Common myeloid progenitor, CD34-positive (primary cell): ENCODE data around the gene MMP17.

Experiments used
- CTCF ChIA-PET: fragments of 350-600 bp; sonication (Branson Sonifier 250); formaldehyde crosslinking; loops from one replicate; lab custom pipeline; 2021; ENCODE audit warnings: antibody characterized with exemption; lab: Charles Lee
- POLR2A ChIA-PET: fragments of 350-600 bp; sonication (Branson Sonifier 250); formaldehyde crosslinking; loops from one replicate; lab custom pipeline; 2021; ENCODE audit warnings: antibody characterized with exemption; lab: Charles Lee
- DNase-seq, 3 donors: peaks; one replicate each; pipeline versions ENCODE4 v3.0.0 to v3.0.0-alpha.2; 2013
- H3K27ac ChIP-seq, 2 experiments: 1 replicate in 1 of 2; 2 replicates in 1 of 2; pipeline ENCODE4 v1.7.0; 2013; ENCODE audit warnings: inconsistent platforms in 2 of 2, low read length in 2 of 2, mild to moderate bottlenecking in 2 of 2, low read depth in 1 of 2, moderate library complexity in 1 of 2; ENCODE audit not compliant: severe bottlenecking in 2 of 2, insufficient read depth in 1 of 2, poor library complexity in 1 of 2
- H3K27me3 ChIP-seq, 5 experiments: replicated peaks in 2 of 5; 1 replicate in 3 of 5; 2 replicates in 2 of 5; pipeline versions ENCODE4 v1.6.1 to v1.7.0; 2013; ENCODE audit warnings: low read length in 4 of 5, mild to moderate bottlenecking in 2 of 5, moderate library complexity in 2 of 5, inconsistent platforms in 1 of 5; ENCODE audit not compliant: insufficient read depth in 5 of 5, control insufficient read depth in 4 of 5
- H3K36me3 ChIP-seq, 4 experiments: 1 replicate in 2 of 4; 2 replicates in 2 of 4; pipeline versions ENCODE4 v1.6.1 to v1.7.0; 2013; ENCODE audit warnings: low read length in 3 of 4, control low read depth in 1 of 4, mild to moderate bottlenecking in 1 of 4; ENCODE audit not compliant: control insufficient read depth in 4 of 4, insufficient read depth in 4 of 4
- H3K4me1 ChIP-seq, 4 experiments: 1 replicate in 3 of 4; 2 replicates in 1 of 4; pipeline versions ENCODE4 v1.6.1 to v1.7.1; 2013; ENCODE audit warnings: low read length in 3 of 4, mild to moderate bottlenecking in 3 of 4, control low read depth in 1 of 4, inconsistent platforms in 1 of 4, moderate library complexity in 1 of 4; ENCODE audit not compliant: control insufficient read depth in 4 of 4, insufficient read depth in 4 of 4; ENCODE audit errors: control extremely low read depth in 1 of 4
- H3K4me3 ChIP-seq, 7 experiments: 1 replicate in 4 of 7; 2 replicates in 3 of 7; pipeline versions ENCODE4 v1.5.1 to v1.7.0; 2013; ENCODE audit warnings: mild to moderate bottlenecking in 7 of 7, low read length in 6 of 7, moderate library complexity in 6 of 7, inconsistent platforms in 2 of 7, low read depth in 2 of 7, control low read depth in 1 of 7; ENCODE audit not compliant: insufficient read depth in 4 of 7, control insufficient read depth in 1 of 7; ENCODE audit errors: extremely low read depth in 1 of 7
- H3K9me3 ChIP-seq, 5 experiments: 1 replicate in 4 of 5; 2 replicates in 1 of 5; pipeline versions ENCODE4 v1.6.1 to v1.7.1; 2013; ENCODE audit warnings: low read length in 4 of 5, mild to moderate bottlenecking in 2 of 5, inconsistent platforms in 1 of 5, low read depth in 1 of 5, moderate library complexity in 1 of 5; ENCODE audit not compliant: control insufficient read depth in 4 of 5, insufficient read depth in 2 of 5; ENCODE audit errors: control extremely low read depth in 1 of 5
- WGBS: methylation state at CpG from one replicate; pipeline ENCODE4 v1.1.5; 2013; ENCODE audit not compliant: insufficient coverage; 5-methylcytosine and 5-hydroxymethylcytosine counted together

The MMP17 gene

DNA sequence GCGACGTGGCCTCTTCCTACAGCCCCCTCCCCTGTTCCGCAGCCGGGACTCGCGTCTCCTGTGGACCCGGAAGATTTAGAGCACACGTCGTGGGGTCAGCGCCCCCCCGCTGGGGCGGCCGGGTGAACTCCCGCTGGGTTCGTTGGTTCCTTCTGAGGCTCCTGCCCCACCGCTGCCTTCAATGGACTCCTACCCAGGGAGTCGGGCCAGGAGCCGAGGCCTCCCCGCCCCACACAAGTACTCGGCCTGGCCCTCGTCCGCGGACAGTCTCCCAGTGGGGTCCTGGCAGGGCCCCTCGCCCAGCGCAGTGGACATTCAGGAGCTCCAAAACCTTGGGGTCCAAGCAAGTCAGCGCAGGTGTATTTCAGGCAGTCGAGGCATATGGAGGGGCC, 1.2 kb downstream of the MMP17 start:
- DNase-seq, result peak in 1 of 3 donors; percentile 43
- ChIA-PET POLR2A (interaction anchor here (0.6 kb wide), 1 partner anchor 25 kb away, joined by 7 read pairs; no protein-coding TSS in a partner anchor), CTCF (interaction anchor here (1.1 to 2.3 kb wide), 3 partner anchors 54 to 723 kb away, joined by 5 to 8 read pairs (median 5); no protein-coding TSS in a partner anchor)
- H3K4me3 ChIP-seq, result peak overlapping the region; percentile 11 to 73 (median 62)
- no peaks in the 10 kb centered on the region for H3K36me3 ChIP-seq
- no peaks in the 10 kb centered on the region for H3K9me3 ChIP-seq
- H3K27ac ChIP-seq, result no peak overlapping the region
- peaks cover 0 to 78% (median 15%) of the 10 kb centered on the region in 5 experiments for H3K27me3 ChIP-seq
- 7% methylated on average over 12 of the region's 27 CpGs for WGBS
- H3K4me1 ChIP-seq, result peaks cover 0 to 35% (median 31%) of the 10 kb centered on the region in 4 experiments

DNA sequence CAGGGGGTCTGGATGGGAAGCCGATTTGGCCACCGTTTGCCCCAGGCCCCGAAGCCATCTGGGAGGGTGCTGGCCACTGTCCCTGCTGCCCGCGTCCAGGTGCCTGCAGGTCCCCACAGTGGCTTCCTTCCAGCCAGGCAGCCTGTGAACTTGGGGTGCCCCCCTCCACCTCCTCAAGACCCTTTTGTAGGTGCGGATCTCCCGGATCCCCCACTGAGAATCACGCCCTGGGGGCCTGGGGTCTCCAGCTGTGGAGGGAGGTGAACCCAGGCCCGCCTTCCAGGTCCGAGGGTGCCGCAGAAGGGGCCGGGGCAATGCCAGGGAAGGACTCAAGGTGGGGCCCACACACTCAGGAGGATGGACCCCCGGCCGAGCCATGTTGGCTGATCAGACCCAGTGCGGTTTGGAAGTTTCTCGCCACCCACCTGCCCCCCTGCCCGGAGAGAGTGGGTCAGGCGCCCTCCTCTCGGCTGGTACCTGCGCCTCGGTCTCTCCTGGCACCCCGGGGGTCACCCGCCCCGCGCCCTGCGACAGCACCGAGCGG, 1.7 kb downstream of the MMP17 start:
- 12% methylated on average over 28 of the region's 28 CpGs for WGBS
- no peaks in the 10 kb centered on the region for H3K36me3 ChIP-seq
- H3K4me1 ChIP-seq, result peaks cover 0 to 35% (median 31%) of the 10 kb centered on the region in 4 experiments
- peak in 1 of 3 donors; percentile 16 for DNase-seq
- peaks cover 0 to 78% (median 15%) of the 10 kb centered on the region in 5 experiments for H3K27me3 ChIP-seq
- H3K27ac ChIP-seq, result no peak overlapping the region
- H3K4me3 ChIP-seq, result peak overlapping the region in 6 of 7 experiments; percentile 32 to 73 (median 62)
- H3K9me3 ChIP-seq, result no peaks in the 10 kb centered on the region
- POLR2A ChIA-PET, result interaction anchor here (0.6 kb wide), 1 partner anchor 26 kb away, joined by 7 read pairs; no protein-coding TSS in a partner anchor
- CTCF ChIA-PET, result interaction anchor here (1.0 to 2.3 kb wide), 5 partner anchors 11 to 724 kb away, joined by 3 to 8 read pairs (median 5); no protein-coding TSS in a partner anchor

DNA sequence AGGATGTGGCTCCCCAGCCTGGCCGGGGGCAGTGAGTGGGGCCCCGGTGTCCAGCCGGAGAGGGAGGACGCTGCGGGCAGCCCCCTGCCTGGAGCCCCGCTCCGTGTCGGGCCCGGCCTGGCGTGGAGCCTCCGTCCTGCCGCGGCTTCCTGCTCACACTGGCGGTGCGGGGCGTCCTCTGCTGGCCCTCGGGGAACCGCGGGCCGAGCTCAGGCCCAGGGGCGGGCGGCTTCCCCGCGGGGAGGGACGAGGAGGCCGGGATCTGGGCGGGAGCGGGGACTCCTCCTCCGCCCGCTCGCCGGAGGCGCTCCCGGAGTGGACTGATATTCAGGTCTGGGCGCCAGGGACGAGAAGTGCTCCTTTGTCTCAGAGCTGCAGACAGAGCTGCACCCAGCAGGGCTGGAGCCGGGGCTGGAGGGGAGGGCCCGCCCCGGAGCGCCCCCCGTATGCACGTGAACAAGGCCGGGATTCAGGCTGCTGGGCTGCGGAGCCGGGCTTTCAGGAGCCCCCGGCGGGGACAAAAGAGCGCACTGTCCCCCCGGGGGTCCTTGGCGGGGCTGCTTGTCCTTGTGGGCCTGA, 2.2 kb downstream of the MMP17 start:
- H3K4me1 ChIP-seq, result peaks cover 0 to 35% (median 31%) of the 10 kb centered on the region in 4 experiments
- POLR2A ChIA-PET, result no interaction called here
- no peak overlapping the region for H3K27ac ChIP-seq

DNA sequence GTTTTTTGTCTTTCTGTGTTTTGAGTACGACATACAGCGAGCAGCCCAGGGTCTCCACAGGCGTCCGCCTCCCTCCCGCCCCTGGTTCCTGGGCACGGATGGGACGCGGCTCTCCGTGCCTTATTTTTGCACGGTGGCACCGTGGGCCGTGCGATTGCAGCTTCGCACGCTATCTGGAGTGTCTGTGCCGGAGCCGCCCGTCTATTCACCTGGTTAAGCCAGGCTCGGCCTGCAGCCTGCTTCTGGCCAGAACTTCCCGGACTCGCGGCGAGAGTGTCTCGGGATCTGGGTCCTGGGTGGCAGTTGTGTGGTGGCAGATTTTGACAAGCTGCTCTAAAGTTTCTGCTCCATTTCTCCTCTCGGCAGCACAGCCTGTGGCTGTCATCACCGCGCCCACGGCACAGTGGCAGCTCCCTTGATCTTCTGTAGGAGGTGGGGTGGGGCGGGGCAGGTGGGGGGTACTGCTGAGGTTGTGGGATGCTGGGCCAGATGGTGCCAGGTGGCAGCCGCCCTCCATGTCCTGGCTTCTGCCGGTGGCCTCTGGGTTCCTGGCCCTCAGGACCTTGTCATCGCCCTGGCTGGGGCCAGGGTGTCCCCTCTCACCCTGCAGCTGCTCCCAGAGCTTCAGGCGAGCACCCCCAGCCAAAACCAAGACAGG, 2.9 kb downstream of the MMP17 start:
- Histone ChIP-seq H3K4me1 (peaks cover 0 to 35% (median 31%) of the 10 kb centered on the region in 4 experiments), H3K27ac (no peak overlapping the region), H3K36me3 (no peaks in the 10 kb centered on the region), H3K27me3 (peaks cover 0 to 69% (median 15%) of the 10 kb centered on the region in 5 experiments), H3K9me3 (no peaks in the 10 kb centered on the region), H3K4me3 (peak overlapping the region in 6 of 7 experiments; percentile 38 to 73 (median 57))
- DNase-seq, result peak in 2 of 3 donors; percentile 52 to 61
- ChIA-PET POLR2A (no interaction called here), CTCF (interaction anchor here (1.0 to 2.3 kb wide), 3 partner anchors 12 to 725 kb away, joined by 3 to 8 read pairs (median 3); no protein-coding TSS in a partner anchor)
- WGBS, result 3% methylated on average over 25 of the region's 33 CpGs

More for the DNA sequence above, 2.2 kb downstream of the MMP17 start:
- CTCF ChIA-PET, result interaction anchor here (1.0 to 2.3 kb wide), 3 partner anchors 11 to 724 kb away, joined by 3 to 8 read pairs (median 3); no protein-coding TSS in a partner anchor
- H3K27me3 ChIP-seq, result peaks cover 0 to 74% (median 15%) of the 10 kb centered on the region in 5 experiments
- no peaks in the 10 kb centered on the region for H3K36me3 ChIP-seq
- peak overlapping the region in 6 of 7 experiments; percentile 38 to 73 (median 57) for H3K4me3 ChIP-seq
- no peaks in the 10 kb centered on the region for H3K9me3 ChIP-seq
- peak in 2 of 3 donors; percentile 44 to 56 for DNase-seq
- 0% methylated on average over 50 of the region's 50 CpGs for WGBS

DNA sequence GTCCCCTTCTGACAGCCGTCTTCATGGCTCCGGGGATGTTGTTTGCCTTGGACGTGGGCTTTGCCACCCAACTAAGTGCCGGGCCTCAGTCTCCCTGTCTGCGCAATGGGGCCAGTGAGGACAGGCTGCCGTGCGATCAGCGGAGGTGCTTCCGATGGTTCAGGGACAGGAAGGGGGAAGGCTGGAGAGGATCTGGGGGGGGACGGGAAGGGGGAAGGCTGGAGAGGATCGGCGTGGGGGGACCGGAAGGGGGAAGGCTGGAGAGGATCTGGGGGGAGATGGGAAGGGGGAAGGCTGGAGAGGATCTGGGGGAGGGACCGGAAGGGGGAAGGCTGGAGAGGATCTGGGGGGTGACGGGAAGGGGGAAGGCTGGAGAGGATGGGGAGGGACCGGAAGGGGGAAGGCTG, 3.4 kb downstream of the MMP17 start:
- Histone ChIP-seq H3K27ac (no peak overlapping the region), H3K36me3 (no peaks in the 10 kb centered on the region), H3K4me1 (peaks cover 0 to 35% (median 31%) of the 10 kb centered on the region in 4 experiments), H3K27me3 (peaks cover 0 to 63% (median 15%) of the 10 kb centered on the region in 5 experiments), H3K9me3 (no peaks in the 10 kb centered on the region), H3K4me3 (no peak overlapping the region)
- CTCF ChIA-PET, result no interaction called here
- no peak for DNase-seq
- POLR2A ChIA-PET, result no interaction called here
- 41% methylated on average over 3 of the region's 16 CpGs for WGBS

DNA sequence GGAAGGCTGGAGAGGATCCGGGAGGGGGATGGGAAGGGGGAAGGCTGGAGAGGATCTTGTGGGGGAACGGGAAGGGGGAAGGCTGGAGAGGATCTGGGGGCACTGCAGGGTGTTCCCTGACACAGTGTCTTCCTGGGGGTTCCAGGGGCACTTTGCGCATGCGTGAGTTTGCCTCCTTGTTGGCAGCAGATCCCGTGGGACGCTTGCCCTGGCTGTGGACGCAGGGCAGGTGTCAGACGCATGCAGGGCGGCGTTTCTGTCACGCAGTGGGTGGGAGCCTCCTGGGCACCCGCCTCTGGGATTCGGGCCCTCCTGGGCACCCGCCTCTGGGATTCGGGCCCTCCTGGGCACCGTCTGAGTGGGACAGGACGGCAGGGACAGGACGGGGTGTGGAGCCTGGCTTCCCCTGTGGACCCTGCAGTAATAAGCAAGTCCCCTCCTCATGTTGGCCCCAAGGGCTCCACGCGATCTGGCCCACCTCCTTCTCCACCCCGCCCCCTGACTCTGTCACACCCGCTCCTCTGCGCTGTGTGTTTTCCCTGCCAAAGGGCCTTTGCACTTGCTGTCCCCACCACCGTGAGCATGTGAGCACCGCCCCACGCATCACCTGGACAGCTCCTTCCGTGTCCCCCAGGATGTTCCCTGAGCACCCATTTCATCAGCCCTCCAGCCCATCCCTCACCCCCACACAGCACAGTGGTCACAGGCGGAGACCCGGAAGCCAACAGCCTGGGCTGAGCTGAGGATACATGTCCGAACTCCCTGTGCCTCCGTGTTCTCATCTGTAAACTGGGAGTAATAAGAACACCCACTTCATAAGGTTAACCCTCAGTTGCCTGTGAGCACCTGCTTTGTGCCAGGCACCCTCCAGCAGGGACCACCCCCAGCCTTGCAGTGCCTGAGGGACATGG, 4.4 kb downstream of the MMP17 start:
- no peak overlapping the region for H3K27ac ChIP-seq
- 60% methylated on average over 21 of the region's 31 CpGs for WGBS
- no peak overlapping the region for H3K4me3 ChIP-seq
- peaks cover 0 to 33% (median 30%) of the 10 kb centered on the region in 4 experiments for H3K4me1 ChIP-seq
- no peak for DNase-seq
- peaks cover 0 to 58% (median 13%) of the 10 kb centered on the region in 5 experiments for H3K27me3 ChIP-seq
- ChIA-PET POLR2A (no interaction called here), CTCF (interaction anchor here (1.5 kb wide), 1 partner anchor 76 kb away, joined by 3 read pairs; no protein-coding TSS in a partner anchor)
- H3K36me3 ChIP-seq, result no peaks in the 10 kb centered on the region
- H3K9me3 ChIP-seq, result no peaks in the 10 kb centered on the region
